GM18861 (cell line): ENCODE data around the gene GPC6.
A peak's percentile ranks its signal among the peaks of the same experiment; 100 is the strongest.

Experiments used
- ATAC-seq: cut with Tn5 transposase; IDR thresholded peaks from one replicate; pipeline ENCODE4 v1.9.1; 2021; ENCODE audit not compliant: unreplicated experiment

Gene GPC6

DNA sequence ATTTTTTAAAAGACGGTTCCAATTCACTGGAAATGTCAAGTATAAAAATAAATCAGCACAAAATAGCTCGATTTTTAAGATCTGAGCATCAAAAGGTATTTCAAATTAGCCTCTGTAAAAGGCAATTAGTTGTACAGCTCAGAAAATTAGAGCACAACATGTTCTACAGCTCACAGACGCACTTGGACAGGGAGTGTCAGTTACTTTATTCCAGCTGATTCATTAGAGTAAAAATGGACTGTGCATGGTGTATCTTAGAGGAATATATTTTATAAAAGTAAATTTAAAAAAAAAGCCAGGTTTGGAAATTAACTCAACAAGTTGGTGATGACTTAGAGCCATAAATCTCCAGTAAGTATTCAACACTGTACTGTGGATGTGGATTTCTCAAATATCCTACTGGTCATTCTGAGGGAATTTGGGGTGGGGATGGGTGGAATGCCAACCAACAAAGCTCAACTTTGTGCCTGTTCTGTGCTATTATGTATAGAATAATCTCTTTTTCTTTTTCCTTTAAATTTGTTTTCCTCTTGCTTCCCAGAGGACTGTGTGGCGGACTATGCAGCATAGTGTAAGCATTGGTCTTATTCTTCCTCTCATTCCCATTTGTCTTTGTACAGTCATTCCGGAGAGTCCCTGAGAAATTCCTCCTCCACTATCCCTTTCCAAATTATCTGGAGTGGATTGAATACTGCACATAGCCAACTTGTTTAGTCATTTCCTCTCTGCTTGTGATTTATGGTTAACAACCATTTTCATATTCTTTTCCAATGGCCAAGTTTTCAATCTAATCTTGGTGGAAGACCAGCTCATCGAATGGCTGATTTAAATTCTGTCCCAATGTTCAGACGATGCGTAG, 1083.6 kb downstream of the GPC6 start:
- no peak for ATAC-seq

GRCh38 chr13:94311893-94312292, 1085.3 kb downstream of the GPC6 start:
- ATAC-seq = no peak

DNA sequence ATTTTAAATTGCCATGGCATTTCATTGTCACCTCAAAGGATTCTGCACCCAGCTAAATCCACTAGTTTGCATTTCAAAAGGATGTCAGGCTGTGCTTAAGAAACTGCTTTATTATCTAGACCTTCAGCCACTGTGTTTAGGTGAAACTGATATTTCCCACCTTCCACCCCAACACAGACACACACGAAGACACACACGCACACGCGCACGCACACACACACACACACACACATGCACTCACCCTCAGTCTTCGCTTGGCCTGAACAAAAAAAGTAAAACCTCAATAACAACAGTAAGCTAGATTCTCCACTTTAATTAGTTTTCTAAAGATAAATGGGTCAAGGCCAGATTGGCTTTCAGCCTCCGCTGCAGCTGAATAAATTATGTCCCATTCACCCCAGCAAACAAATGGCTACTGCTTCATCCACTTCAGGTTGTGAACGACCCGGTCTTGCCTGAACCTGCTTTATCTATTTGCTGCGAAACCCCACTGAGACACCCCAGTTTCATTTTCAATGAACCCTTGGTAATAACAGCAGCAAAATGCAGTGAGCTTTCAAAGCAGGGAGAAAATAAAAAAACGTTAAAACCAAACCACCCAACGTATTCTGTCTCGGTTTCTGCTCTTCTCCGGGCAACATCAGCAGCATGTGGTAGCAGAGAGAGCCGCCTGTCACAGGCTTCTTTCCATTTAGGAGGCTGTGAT, 1086.1 kb downstream of the GPC6 start:
- no peak for ATAC-seq

DNA sequence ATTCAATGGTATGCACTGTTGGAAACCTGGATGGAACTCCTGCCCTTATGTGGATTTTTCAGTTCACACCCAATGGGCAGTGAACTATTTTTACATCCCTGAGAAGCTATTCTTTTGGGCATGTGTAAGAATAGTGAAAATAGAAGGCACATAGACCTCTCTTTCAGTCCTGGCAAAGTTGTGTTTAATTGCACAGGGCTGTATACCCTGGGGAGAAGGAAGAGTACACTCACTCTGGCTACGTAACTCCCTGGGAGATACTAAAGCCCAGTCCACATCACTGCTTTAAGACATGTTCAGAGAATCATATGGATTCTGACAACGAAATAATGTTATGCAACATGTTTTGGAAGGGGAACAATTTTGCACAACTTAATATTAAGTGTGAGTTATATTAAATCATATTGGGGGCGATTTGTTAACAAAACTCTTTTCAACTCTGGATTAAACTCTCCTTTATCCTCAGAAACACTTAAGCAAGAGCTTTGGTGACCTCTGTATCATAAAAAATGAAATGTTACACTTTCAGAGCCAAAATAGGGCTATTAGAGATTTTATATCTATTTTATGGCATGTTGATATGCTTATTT, 1086.8 kb downstream of the GPC6 start:
- ATAC-seq = no peak

DNA sequence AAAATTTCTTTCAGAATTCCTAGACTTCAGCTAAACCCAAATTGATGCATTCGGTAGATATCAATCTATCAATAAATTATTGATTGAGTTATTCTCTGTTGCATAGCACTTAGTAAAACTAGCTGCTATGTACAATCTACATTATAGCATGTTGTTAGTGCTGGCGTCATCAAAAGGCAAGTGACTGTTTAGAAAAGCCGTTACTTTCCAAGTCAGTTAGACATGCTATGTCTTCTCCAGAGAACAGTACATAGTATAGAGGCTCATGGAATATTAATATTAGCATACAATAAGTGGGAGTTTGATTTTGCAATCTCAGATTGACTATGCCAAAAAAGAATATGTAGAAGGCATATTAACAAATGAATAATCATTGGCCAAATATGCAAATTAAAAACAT, 1087.3 kb downstream of the GPC6 start:
- ATAC-seq = no peak

DNA sequence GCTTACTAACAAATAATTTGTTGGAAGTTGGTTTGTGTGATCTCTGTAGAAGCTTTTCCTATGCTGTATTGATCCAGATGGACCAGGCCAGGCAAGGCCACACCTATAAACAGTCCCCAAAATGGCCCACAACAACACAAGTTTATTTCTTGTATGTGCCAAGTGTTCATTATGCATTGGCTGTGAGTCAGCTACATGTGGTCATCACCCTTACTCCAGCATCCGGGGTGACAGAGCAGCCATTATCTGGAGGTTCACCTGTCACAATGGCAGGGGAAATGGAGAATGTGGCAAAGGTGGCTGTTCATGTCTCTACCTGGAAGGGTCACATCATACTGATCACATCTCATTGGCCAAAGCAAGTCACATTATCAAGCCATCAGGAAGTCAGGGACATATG, 1088.6 kb downstream of the GPC6 start:
- ATAC-seq = no peak

GRCh38 chr13:94317063-94317491, 1090.5 kb downstream of the GPC6 start:
- ATAC-seq = peak; percentile 62

DNA sequence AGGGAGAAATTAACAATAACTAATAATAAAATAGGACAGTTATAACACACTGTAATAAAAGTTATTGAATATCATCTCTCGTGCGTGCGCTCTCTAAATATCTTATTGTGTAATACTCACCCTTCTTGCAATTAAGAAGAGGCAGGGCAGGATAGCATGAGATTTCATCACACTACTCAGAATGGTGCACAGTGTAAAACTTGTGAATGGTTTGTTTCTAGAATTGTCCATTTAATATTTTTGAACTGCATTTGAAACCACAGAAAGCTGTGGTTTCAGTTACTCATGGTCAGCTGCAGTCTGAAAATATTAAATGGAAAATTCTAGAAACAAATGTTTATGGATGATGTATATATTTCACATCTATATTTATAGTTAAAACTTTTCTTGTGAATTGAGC, 1091.8 kb downstream of the GPC6 start:
- no peak for ATAC-seq

DNA sequence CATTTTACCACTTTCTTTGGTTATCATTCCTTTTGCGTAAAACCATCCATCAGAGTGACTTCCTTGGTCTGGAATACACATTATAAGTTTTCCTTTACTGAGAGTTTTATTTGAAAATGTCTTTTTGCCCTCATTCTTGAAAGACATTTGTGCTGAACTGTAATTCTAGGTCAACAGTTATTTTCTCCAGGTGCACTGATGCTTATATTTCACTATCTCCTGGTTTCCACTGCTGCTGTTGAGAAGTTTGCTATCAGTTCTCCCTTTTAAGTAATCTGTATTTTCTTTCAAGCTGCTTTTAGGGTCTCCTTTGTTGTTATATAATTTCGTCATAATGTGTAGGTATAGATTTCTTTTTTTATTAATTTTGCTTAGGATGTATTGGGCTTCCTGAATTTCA, 1092.9 kb downstream of the GPC6 start:
- no peak for ATAC-seq

GRCh38 chr13:94322925-94323763, 1096.5 kb downstream of the GPC6 start:
- no peak for ATAC-seq

DNA sequence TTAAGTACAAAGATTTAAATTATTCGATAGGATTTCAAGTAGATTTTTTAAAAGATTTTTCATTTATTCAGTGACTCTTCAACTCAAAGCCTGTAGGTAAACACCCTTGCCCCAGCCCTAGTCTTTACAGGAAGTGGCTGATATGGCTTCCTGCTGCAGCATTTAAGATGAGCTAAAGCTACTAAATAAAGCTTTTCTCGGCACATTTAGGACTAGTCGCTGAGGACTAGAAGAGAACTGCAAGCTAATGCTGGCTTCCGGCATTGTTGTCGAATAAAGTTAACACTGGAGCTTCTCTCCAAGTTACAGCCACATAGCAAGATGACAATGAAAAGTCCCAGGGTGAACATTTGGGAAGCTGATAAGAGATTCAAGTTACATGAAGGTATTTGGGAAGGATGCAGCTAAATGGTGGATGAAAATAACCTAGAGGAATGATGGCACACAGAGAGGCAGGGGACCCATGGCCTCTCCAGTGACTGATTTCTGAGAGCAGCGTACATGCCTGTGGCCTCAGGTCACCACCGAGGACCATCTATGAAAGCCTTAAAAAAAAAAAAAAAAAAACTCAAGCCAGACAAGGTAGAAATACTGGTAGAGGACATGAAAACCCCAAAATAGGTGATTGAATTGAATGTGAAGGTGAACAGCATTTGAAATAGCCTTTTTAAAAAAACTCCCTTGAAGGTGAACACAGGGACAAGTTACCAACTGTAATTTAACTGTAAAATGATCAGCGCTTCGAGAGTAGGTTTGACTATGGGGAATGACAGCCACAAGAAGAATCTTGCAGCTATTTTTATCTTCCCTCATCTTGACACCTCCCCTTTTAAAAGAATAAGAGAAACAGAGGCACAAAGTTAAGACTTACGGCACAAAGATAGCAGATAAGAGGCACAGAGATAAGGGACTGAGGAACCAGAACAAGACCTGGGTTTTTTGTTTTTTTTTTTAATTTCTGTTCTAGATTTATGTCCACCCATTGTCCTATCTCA, 1097.5 kb downstream of the GPC6 start:
- ATAC-seq = peak; percentile 43

DNA sequence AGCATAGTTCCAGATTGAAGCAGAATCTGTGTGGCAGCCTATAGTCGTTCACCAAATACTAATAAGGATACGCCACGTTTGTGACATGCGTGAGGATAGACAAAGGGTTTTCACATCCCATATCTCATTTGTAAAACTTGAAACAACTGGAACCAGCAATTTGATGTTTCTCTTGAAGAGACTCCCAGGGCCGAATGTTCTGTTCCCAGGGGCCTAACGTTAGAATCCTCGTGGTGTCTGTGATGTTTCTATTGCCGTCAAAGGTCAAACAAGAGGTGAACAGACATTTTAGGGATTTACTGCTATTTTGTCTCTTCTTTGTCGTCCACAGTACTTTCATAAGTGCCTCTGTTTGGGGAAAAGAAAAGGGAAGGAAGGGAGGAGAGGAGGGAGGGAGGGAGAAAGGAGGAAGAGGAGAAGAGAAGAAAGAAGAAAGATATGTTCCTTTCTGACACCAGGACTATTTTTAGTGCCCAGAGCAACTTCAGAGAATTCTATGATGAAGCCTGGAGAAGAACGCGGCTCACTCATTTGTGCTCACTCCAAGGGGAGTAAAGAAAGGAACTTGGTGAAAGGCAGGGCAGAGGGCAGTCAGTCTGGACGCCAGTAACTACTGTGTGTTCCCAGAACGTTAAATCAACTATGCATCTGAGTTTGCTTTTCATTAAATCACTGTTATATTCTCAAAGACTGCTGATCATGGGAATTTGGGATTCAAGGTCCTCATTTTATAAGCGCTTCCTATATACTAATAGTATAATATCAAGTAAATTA, 1098.3 kb downstream of the GPC6 start:
- ATAC-seq = no peak

DNA sequence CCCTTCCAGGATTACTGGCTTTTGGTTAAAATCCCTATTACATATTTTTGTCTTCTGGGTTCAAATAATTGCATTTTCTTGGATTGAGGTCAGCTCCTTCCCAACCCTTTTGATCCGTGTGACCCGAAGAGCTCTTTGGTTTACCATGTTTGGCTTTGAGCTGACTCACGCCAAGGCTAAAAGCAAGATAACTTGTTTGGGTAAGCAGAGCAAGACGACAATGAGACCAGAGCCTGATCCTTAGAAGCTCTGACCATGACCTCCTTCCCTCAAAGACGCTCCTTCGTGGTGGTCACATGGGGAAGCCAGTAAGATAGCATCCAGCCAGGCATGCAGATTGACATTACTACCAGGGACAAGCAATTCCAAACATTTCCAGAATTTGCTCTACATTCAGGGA, 1099.0 kb downstream of the GPC6 start:
- no peak for ATAC-seq

- ATAC-seq = peak; percentile 95
Measured at GRCh38 chr13:94327318-94327717, 1100.7 kb downstream of the GPC6 start.

DNA sequence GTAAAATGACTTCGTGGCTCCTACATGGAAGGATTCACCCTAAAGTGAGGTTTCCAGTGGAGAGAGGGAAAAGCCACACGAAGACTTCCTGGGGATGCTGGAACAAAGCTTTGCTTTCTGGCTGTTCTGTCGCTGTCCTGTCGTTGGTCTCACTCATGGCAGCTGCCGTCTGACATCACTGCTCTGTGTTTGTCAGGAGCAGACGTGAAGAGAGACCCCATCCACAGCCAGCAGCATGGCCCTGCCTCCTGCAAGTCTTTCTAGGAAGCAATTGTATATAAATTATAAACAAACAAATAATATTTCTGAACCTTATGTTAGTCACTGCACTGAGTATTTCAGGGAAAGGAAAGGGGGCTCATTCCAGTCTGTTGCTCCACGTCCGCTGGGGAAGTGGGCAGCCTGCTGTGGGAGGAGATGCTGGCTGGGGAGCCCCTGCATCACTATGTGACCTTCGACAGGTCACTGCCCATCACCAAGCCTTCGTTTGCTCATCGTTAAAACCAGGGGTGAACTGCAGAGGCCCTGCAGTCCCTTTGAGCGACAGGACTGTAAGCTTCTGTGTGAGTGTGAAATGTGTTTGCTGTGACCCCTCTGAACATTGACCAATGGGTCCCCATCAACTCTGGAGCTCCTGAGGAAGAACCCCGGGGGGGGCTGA, 1101.9 kb downstream of the GPC6 start:
- ATAC-seq = no peak

- no peak for ATAC-seq
Measured at GRCh38 chr13:94329277-94329676, 1102.7 kb downstream of the GPC6 start.

DNA sequence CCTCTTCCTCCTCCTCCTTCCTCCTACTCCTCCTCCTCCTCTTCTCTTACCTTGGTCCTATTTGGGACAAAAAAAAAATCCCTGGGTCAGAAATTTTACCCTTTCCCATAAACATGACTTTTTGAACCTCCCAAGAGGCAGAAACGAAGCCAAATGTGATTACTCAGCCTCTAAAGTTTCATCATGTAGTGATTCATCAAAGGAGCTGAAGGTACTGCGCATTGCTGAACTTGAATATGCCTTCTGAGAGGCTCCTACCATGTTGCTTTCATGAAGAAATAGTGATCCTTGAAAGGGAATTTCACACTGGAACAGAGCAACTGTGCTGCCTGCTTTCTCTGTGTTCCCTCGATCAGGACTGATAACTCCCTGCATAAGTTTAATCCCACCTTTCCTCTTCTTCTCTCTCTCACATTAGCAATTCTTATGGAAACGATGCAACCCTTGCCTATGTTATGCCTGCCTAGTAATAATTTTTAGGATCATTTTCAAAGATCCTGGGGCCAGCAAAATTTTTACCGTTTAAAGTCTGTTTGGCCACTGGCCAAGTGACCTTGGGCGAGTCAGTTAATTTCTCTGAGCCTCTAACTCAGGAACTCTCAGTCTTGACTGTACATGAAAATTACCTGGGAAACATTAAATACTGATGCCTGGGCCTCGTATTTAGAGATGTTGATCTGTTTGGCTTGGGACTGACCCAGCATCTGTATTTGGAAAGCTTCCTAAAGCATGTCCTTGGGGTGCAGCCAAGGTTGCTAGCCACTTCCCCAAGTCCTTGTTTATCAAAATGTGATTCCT, 1103.3 kb downstream of the GPC6 start:
- no peak for ATAC-seq

DNA sequence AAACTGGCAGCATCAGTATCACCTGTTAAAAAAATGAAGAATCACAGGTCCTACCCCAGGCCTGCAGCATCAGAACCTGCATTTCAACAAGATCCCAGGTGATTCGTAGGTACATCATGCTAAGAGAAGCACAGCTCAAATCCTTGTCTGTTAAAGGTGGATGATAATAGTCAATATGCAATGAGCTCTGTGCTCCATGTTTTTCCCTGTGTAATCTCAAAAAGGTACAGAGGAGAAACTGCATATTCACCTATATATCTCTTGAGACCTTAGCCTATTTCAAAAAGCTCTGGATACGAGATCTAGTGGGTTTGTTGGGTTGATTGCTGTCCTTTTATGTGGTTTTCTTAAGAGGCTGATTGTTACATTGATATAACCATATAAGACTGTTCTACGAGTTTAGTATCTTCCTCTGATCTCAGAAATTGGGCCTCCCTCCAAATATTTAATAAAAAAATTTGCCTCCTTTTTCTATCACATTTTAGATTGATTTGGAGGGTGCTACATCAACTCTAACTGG, 1104.0 kb downstream of the GPC6 start:
- ATAC-seq = no peak
